Activated T-helper 1 cell treated with anti-CD3 and anti-CD28 coated beads, Interleukin-12 subunit alpha, Interleukin-12 subunit beta, Interleukin-2, Interleukin-4 antibody, amounts not matched to agents 30 ng/mL and 10 ng/mL and 1 ng/mL, durations not matched to agents 14 hours and 24 hours and 36 hours (primary cell): Measurements from ENCODE around the gene BST2. TPM values are rescaled to one million over a fixed set of nuclear protein-coding genes. Genes with fewer than 3 reads are reported as not detected.

Source experiments
- DNase-seq: peaks from one replicate; pipeline ENCODE4 v3.0.0; 2021; ENCODE audit warnings: low spot score
- H3K27ac Mint-ChIP-seq: one replicate; pipeline ENCODE4 v1.8.0; 2021; ENCODE audit warnings: mild to moderate bottlenecking, mixed read lengths
- H3K27me3 Mint-ChIP-seq: one replicate; pipeline ENCODE4 v1.8.0; 2022; ENCODE audit warnings: mild to moderate bottlenecking, moderate library complexity, mixed read lengths; ENCODE audit not compliant: insufficient read depth
- H3K36me3 Mint-ChIP-seq: one replicate; pipeline ENCODE4 v1.8.0; 2021; ENCODE audit warnings: low read depth, mixed read lengths
- H3K4me1 Mint-ChIP-seq: one replicate; pipeline ENCODE4 v1.8.0; 2021; ENCODE audit warnings: low read depth, mixed read lengths
- H3K4me3 Mint-ChIP-seq: one replicate; pipeline ENCODE4 v1.8.0; 2021; ENCODE audit warnings: mild to moderate bottlenecking, moderate library complexity, mixed read lengths
- H3K9me3 Mint-ChIP-seq: one replicate; pipeline ENCODE4 v1.8.0; 2021; ENCODE audit warnings: mixed read lengths
- intact Hi-C: fragments of 100-400 bp; cut with micrococcal nuclease; formaldehyde crosslinking; loops from one replicate; pipeline ENCODE4 v1.15.1; 2024
- total RNA-seq: library from RNA; stranded (reverse); gene quantifications from 2 replicates; pipeline ENCODE4 v1.2.3, GENCODE V29; 2022

BST2 gene
- total RNA-seq, 1 donor from 2014 or later, result 148 TPM

- no peaks in the 10 kb centered on the region for H3K9me3 Mint-ChIP-seq
- intact Hi-C loops, result no loop called here
- H3K4me1 Mint-ChIP-seq, result no peaks in the 10 kb centered on the region
- peaks cover 3% of the 10 kb centered on the region for H3K27me3 Mint-ChIP-seq
- no peak overlapping the region for H3K27ac Mint-ChIP-seq
- DNase-seq, result no peak
- no peaks in the 10 kb centered on the region for H3K36me3 Mint-ChIP-seq
- no peak overlapping the region for H3K4me3 Mint-ChIP-seq
Measured at GRCh38 chr19:17435218-17435617, 29.8 kb upstream of the BST2 start.

- DNase-seq, result no peak
- Mint-ChIP-seq H3K4me3 (no peak overlapping the region), H3K9me3 (no peaks in the 10 kb centered on the region), H3K27ac (no peak overlapping the region), H3K4me1 (no peaks in the 10 kb centered on the region), H3K27me3 (no peaks in the 10 kb centered on the region), H3K36me3 (no peaks in the 10 kb centered on the region)
- intact Hi-C loops, result no loop called here
Measured at GRCh38 chr19:17431417-17431816, 26.0 kb upstream of the BST2 start.

- Mint-ChIP-seq H3K9me3 (no peaks in the 10 kb centered on the region), H3K4me3 (no peak overlapping the region), H3K27me3 (no peaks in the 10 kb centered on the region), H3K4me1 (no peaks in the 10 kb centered on the region), H3K36me3 (no peaks in the 10 kb centered on the region), H3K27ac (no peak overlapping the region)
- DNase-seq, result no peak
- intact Hi-C loops, result no loop called here
Measured at GRCh38 chr19:17429641-17430113, 24.2 kb upstream of the BST2 start.

GRCh38 chr19:17424743-17425365 lies 19.4 kb upstream of the BST2 start:
- H3K9me3 Mint-ChIP-seq, result no peaks in the 10 kb centered on the region
- no peak overlapping the region for H3K27ac Mint-ChIP-seq
- intact Hi-C loops, result no loop called here
- no peaks in the 10 kb centered on the region for H3K36me3 Mint-ChIP-seq
- H3K4me1 Mint-ChIP-seq, result peaks cover 6% of the 10 kb centered on the region
- H3K4me3 Mint-ChIP-seq, result no peak overlapping the region
- DNase-seq, result no peak
- H3K27me3 Mint-ChIP-seq, result no peaks in the 10 kb centered on the region

GRCh38 chr19:17423429-17424208 lies 18.2 kb upstream of the BST2 start:
- Mint-ChIP-seq H3K27ac (peak overlapping the region; percentile 55), H3K4me1 (peaks cover 16% of the 10 kb centered on the region), H3K27me3 (no peaks in the 10 kb centered on the region), H3K4me3 (no peak overlapping the region), H3K36me3 (no peaks in the 10 kb centered on the region), H3K9me3 (no peaks in the 10 kb centered on the region)
- intact Hi-C loops, result no loop called here
- DNase-seq, result no peak

- Mint-ChIP-seq H3K9me3 (no peaks in the 10 kb centered on the region), H3K36me3 (peaks cover 5% of the 10 kb centered on the region), H3K4me3 (no peak overlapping the region), H3K4me1 (peaks cover 17% of the 10 kb centered on the region), H3K27me3 (no peaks in the 10 kb centered on the region), H3K27ac (no peak overlapping the region)
- intact Hi-C loops, result no loop called here
- no peak for DNase-seq
Measured at GRCh38 chr19:17421942-17422341, 16.5 kb upstream of the BST2 start.

- intact Hi-C loops, result loop anchor here (1.0 kb wide), 2 partner anchors 29 to 50 kb away; partner anchors contain the start of gene SLC27A1
- H3K27ac Mint-ChIP-seq, result peak overlapping the region; percentile 82
- DNase-seq, result no peak
- H3K4me1 Mint-ChIP-seq, result peaks cover 17% of the 10 kb centered on the region
- no peaks in the 10 kb centered on the region for H3K27me3 Mint-ChIP-seq
- H3K4me3 Mint-ChIP-seq, result peak overlapping the region; percentile 94
- H3K36me3 Mint-ChIP-seq, result peaks cover 13% of the 10 kb centered on the region
- H3K9me3 Mint-ChIP-seq, result no peaks in the 10 kb centered on the region
Measured at GRCh38 chr19:17420475-17420924, 15.1 kb upstream of the BST2 start.

- intact Hi-C loops, result loop anchor here (1.0 kb wide), 8 partner anchors 15 to 153 kb away; partner anchors contain the start of genes BABAM1, BST2, DDA1 and GTPBP3
- no peaks in the 10 kb centered on the region for H3K9me3 Mint-ChIP-seq
- H3K27me3 Mint-ChIP-seq, result no peaks in the 10 kb centered on the region
- peaks cover 17% of the 10 kb centered on the region for H3K4me1 Mint-ChIP-seq
- H3K36me3 Mint-ChIP-seq, result peaks cover 17% of the 10 kb centered on the region
- H3K27ac Mint-ChIP-seq, result peak within 1 kb of the TSS; percentile 94
- peak; percentile 95 for DNase-seq
- H3K4me3 Mint-ChIP-seq, result peak within 1 kb of the TSS; percentile 94
Measured at GRCh38 chr19:17419621-17420474, 14.4 kb upstream of the BST2 start, which contains the start of gene MVB12A. Gene MVB12A, plus strand, starts transcription at chr19:17420047. Its CDS starts 89 bp downstream, at chr19:17420136.

GRCh38 chr19:17419154-17419620 lies 13.8 kb upstream of the BST2 start:
- peak overlapping the region; percentile 94 for H3K27ac Mint-ChIP-seq

GRCh38 chr19:17418710-17419109 lies 13.3 kb upstream of the BST2 start:
- Mint-ChIP-seq H3K36me3 (peaks cover 21% of the 10 kb centered on the region), H3K4me3 (peak overlapping the region; percentile 94), H3K27me3 (no peaks in the 10 kb centered on the region), H3K9me3 (no peaks in the 10 kb centered on the region), H3K4me1 (peaks cover 17% of the 10 kb centered on the region), H3K27ac (peak overlapping the region; percentile 94)
- intact Hi-C loops, result loop anchor here (1.0 kb wide), 6 partner anchors 13 to 151 kb away; partner anchors contain the start of genes BABAM1, BST2, DDA1 and GTPBP3
- DNase-seq, result no peak

More at GRCh38 chr19:17419154-17419620, 13.8 kb upstream of the BST2 start:
- H3K4me1 Mint-ChIP-seq, result peaks cover 17% of the 10 kb centered on the region
- H3K27me3 Mint-ChIP-seq, result no peaks in the 10 kb centered on the region
- intact Hi-C loops, result loop anchor here (1.0 kb wide), 6 partner anchors 14 to 152 kb away; partner anchors contain the start of genes BABAM1, BST2, DDA1 and GTPBP3
- no peak for DNase-seq
- peaks cover 21% of the 10 kb centered on the region for H3K36me3 Mint-ChIP-seq
- H3K9me3 Mint-ChIP-seq, result no peaks in the 10 kb centered on the region
- peak overlapping the region; percentile 94 for H3K4me3 Mint-ChIP-seq

- intact Hi-C loops, result no loop called here
- Mint-ChIP-seq H3K9me3 (no peaks in the 10 kb centered on the region), H3K4me1 (peaks cover 17% of the 10 kb centered on the region), H3K27me3 (no peaks in the 10 kb centered on the region), H3K27ac (no peak overlapping the region), H3K4me3 (no peak overlapping the region), H3K36me3 (peaks cover 34% of the 10 kb centered on the region)
- no peak for DNase-seq
Measured at GRCh38 chr19:17415121-17415520, 9.7 kb upstream of the BST2 start.

- Mint-ChIP-seq H3K27ac (no peak overlapping the region), H3K4me1 (peaks cover 11% of the 10 kb centered on the region), H3K9me3 (no peaks in the 10 kb centered on the region), H3K27me3 (no peaks in the 10 kb centered on the region), H3K4me3 (no peak overlapping the region), H3K36me3 (peaks cover 34% of the 10 kb centered on the region)
- intact Hi-C loops, result no loop called here
- DNase-seq, result no peak
Measured at GRCh38 chr19:17414097-17414496, 8.7 kb upstream of the BST2 start.
